ENCODE results near the gene KRT14.
"Not testable (repeated sequence)": the region's sequence is repeated elsewhere in the genome, so short reads cannot be mapped to it uniquely, and the experiment has no call there.

Gene KRT14

DNA sequence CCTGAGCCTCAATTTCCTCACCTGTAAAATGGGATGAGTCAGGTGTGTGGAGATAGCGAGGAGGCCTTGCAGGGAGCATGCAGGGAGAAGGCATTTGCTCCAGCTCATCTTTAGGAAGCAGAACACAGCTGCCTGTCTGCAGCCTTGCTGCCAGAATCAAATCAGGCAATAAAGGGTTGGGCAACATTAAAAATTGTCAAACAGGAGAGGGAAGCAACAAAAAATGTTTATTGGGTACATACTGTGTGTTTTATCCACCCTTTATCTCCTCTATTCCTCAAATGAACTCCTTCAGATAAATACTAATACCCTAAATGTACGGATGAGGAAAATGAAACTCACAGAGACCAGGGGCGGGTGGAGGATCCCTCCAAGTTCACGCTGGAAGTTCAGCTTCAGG, 13.6 kb upstream of the KRT14 start:
- no peak for DNase-seq

- no peak for DNase-seq
These were observed 13.0 kb upstream of the KRT14 start for GRCh38 chr17:41599680-41600079.

DNA sequence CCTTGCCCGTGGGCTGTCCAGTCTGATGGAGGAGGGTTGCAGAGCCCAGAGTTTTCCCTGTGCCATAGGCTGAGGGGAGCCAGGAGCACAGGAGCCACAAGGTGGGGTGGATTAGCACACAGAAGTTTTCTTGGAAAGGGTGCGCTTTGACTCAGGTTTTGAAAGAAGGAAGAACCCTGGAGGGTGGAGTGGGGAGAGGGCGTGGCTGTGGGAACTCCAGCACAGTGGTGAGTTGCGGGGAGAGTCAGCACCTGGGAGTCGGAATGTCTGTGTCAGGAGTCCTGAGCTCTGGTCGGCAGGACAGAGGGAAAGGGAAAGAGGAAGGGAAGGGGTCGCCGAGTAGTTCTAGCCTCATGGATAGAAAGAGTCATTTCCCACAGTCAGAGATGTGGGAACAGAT, 8.9 kb upstream of the KRT14 start:
- no peak for DNase-seq

- no peak for DNase-seq
These were observed 7.7 kb upstream of the KRT14 start for GRCh38 chr17:41594363-41594915.

- DNase-seq: no peak
These were observed 6.7 kb upstream of the KRT14 start for GRCh38 chr17:41593306-41593981.

DNA sequence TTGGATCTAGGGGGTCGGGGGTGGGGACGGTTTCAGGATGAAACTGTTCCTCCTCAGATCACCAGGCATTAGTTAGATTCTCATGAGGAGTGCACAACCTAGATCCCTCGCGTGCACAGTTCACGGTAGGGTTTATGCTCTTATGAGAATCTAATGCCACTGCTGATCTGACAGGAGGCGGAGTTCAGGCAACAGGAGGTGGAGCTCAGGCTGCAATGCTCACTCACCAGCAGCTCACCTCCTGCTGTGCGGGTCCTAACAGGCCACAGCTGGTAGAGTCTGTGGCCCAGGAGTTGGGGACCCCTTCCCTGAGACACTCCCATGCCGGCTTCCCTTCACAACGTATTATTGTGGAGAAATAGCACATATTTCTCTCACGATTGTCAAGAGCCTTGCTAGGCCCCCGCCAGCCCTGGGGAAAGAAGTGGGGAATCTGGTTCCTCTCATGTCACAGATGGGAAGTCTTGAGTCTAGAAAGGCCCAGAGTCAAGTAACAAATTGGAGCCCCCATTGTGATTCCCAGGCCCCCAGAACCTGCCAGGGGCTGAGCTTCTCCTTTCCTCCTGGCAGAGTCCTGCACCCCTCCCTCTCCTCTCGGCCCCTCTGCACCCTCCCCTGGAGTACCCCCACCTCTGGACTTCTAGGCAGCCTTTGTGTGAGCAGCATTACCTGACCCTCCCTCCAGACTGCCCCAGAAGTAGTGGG, 6.1 kb upstream of the KRT14 start:
- DNase-seq: no peak

- no peak for DNase-seq
These were observed 2.6 kb upstream of the KRT14 start for GRCh38 chr17:41589301-41589700.

DNA sequence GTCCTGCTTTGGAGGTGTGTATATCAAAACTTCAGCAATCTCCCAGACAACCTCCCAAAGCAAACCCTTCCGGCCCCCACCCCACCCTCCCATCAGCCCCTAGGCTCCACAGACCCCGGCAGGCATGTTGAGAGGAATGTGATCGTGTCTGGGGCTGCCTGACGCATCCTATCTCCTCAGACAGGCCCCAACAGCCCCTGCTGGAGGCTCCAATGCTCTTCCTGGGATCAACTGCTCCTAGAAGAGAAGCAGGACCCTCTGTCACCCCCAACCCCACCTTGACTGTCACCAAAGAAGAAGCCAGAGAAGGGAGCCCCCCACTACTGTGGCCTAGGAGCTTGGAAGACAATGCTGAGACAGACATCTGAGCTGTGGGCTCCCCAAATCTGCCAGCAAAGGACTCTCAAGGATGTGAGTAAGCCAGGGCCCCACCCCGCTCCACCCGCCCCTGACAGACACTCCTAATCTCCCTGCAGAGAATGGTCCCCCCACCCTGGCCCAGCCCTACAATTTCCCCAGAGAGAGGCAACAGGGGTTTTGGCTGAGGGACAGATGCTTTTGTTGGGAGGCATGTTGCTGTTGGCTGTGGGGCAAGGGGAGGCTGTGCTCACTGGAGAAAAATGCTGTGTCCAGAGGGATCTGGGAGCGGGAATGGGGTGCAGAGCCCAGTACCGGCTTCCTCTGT, 1.6 kb upstream of the KRT14 start:
- DNase-seq: no peak

DNA sequence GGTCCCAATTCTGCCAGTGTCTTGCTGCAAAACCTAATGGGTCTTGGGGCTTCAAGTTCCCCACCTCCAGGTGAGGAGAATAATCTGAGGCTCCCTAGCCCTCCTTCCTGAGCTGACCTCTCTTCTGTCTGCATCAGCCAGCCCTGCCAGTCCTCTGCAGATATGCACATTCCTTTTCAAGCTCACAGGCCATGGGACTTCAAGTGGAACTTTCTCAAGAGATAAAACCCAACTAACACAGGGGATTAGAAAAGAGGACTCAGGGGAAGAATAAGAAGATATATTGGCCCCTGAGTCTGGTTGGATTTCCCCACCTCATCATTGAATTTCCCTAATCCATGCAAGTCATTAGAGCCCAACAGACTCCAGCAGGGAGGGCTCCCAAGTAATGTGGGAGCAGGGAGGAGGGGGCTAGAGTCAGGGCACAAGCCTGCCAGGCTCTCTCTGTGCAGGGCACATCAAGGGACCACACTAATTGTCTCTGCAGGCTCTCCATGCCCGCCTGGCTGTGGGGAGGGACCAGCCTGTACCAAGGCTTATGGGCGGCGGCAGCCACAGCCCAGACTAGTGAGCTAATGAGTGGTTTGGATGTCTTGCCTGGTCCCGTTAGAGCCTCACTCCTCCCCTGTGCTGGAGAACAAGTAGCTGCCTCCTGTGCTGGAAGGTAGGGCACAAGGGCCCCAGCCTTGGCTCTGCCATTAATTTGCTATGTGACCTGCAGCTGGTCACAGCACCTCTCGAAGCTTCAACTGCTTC, 1.2 kb downstream of the KRT14 start:
- no peak for DNase-seq

DNA sequence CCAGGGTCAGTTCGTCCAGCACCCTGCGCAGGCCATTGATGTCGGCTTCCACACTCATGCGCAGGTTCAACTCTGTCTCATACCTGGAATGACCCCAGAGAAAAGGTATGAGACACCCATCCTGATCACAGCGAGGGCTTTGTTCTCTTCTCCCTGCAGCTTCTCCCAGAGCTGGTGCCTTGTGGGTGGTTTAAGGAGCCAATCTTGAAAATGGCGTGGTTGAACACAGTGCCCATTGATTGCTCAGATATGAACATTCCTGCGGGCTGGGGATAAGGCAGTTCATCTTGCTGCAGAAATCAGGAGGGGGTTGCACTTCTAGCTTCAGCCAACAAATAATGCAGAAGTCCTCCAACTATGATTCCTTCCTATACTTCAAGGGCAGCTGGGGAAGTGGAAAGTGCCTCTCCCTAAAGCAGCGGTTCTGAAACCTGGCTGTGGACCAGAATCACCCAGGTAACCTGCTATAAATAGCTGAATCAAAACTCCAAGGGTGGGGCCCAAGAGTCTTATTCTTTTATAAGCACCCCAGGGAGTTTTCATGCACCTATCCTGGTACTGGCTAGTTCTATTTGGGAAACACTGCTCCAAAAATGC, 2.3 kb downstream of the KRT14 start:
- DNase-seq: not testable (repeated sequence)

DNA sequence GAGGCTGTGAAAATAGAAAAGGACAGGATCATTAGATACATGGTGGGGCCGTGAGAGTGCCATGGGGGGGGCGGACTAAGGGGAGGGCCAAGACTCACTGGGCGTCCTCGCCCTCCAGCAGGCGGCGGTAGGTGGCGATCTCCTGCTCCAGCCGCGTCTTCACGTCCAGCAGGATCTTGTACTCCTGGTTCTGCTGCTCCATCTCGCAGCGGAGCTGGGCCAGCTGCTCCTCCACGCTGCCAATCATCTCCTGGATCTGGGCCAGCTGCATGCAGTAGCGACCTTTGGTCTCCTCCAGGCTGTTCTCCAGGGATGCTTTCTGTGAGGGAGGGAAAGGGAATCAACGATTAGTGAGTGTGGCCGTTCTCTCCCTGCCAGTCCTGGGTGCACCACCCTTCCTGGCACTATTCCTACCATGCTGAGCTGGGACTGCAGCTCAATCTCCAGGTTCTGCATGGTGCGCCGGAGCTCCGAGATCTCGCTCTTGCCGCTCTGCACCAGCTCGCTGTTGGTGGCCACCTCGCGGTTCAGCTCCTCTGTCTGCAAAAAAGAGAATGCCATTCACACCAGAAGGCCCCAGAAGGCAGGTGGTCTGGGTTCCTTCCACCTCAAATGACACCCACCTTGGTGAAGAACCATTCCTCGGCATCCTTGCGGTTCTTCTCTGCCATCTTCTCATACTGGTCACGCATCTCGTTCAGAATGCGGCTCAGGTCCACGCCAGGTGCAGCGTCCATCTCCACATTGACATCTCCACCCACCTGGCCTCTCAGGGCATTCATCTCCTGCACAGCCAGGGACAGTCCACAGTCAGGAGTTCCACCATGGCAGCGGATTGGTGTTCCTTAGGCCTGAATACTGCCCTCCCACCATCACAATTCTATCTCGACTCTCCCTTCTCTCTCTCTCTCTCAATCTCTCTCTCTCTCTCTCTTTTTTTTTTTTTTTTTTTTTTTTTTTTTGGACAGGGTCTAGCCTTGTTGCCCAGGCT, 3.3 kb downstream of the KRT14 start:
- no peak for DNase-seq

DNA sequence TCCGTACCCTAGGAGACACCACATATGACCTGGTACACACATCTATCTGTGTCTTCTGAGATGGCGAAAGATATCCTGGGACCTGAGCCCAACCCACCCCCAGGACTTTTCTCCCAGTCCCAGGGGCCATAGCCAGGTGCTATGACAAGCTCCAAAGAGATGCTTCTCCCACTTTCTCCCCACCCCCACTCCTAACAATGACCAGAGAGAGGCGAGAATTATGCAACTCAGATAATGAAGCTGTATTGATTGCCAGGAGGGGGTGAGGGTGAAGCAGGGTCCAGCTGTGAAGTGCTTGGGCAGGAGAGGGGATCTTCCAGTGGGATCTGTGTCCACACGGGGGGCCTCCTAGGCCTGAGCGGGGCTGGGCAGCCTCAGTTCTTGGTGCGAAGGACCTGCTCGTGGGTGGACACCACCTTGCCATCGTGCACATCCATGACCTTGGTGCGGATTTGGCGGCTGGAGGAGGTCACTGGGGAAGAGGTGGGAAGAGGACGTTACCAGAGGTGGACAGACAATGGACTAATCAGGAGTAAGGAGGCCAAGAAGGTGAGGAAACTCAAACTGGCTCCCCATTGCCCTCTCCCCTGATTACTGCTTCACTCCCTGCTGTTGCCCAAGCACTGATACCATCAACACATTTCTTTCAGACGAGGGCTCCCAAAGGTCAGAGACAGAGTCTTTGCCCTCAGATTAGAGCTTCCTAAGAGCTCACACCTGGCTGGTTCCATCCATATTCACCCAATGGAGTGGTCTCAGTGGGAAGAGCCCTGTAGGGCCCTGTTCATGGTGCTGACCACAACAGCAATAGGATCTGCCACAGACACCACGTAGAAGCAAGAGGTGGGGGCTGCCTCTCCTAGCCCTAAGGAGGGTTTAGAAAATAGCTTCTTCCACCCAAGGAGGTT, 4.4 kb downstream of the KRT14 start:
- not testable (repeated sequence) for DNase-seq

DNA sequence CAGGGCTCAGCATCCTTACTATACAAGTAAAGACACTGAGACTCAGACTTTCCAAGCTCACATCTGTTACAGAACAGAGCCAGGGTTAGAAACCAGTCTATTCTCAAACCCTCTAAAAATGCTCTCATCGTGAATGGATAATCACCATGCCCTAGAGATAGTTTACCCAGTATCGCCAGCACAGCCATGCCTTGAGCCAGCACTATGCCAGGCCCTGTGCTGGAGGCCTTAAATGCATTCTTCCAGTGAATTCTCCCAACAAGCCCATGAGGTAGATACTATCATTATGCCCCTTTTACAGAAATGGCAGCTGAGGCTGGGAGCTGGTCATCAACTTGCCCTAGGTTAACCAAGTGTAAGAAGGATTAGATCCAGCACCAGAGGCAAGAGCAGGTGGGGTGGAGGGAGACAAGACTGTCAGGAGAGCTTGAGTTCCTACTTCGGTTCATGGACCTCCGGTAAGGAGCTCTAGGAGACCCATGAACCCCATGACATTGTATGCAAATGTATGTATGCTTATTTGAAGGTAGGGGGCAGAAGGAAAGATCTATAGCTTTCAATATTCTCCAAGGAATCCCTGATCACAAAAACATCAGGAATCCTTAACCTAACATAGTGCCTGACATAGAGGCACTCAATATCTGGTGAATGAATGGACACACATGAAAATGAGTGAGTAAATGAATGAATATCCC, 5.2 kb downstream of the KRT14 start:
- DNase-seq: no peak

GRCh38 chr17:41580687-41581365, 5.9 kb downstream of the KRT14 start:
- DNase-seq: no peak

DNA sequence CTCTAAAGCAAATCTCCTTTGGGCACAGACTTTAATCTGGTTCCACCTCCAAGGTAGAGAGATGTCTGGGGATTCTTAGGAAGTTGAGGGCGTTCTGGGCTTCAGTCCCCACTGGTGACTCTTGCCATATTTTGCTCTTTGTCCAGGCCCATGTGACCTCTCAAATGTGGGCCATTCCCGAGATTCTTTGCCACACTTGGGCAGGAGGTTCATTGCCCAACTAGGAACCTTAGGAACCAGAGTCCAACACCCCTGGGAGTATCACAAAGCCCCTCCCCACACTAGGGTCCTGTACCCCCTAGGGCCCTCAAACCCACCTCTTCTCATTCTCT, 6.5 kb downstream of the KRT14 start:
- no peak for DNase-seq

DNA sequence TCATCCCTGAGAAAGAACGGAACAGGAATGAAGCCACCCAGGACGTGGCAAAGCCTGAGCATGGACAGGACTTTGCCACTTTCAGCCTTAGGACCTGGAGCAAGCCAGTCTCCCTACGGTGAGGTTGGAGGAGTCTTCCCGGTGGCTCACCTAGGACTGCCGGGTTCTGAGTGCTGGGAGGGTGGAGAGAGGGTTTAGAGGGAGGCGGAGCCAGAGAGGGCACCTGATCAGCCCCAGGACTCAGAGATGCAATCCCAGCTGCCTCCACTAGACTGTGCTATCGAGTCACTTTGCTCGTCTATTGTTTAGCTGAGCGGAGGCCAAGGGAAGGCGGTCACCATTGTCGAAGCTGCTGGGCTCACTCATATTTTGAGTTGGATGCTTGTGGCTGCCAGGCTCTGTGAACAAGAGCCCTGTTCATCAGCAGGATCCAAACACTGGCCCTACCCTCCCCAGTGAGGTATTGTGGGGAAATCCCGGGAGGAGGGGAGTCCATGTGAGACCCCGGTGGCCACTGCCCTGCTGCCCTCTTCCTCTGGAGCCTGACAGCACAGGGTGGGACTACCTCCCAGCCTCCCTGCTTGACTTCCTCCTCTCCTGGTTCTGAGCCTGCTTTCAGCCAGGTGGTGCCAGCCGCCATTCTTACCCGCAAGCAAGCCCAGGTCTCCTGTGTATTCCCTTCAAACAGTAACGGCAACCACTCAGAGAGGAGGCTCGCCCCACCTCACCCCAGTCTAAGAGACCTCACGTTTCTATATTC, 7.0 kb downstream of the KRT14 start:
- peak; percentile 70 for DNase-seq

GRCh38 chr17:41578971-41579370, 7.7 kb downstream of the KRT14 start:
- DNase-seq: no peak

DNA sequence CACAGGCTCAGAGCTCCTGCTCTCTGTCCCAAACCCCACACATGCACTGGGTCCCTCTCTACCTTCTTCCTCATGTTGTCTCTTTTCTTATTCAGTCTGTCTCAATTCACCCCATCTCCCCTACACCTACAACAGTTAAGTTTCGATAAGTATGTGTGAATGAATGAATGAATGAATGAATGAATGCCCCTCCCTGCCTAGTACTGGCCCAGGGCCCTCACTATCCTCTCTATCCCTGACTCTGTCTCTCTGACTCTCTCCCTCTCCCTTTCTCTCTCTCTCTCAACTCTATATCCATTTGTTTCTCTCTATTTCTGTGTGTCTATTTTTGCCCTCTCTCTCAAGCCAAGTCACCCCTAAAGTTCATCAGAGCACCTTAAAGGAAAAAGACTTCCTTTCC, 8.2 kb downstream of the KRT14 start:
- DNase-seq: no peak

All from NCI-H510A treated with DMSO at 0.1 percent for 48 hours (cell line).